Non-pigmented ciliary epithelial cell (primary cell): ENCODE measurements around the gene NOS1.
A peak's percentile ranks its signal among the peaks of the same experiment; 100 is the strongest.

Experiments
- DNase-seq: peaks from one replicate; pipeline ENCODE4 v3.0.0-alpha.2; 2010; ENCODE audit warnings: low read depth

Gene NOS1

DNA sequence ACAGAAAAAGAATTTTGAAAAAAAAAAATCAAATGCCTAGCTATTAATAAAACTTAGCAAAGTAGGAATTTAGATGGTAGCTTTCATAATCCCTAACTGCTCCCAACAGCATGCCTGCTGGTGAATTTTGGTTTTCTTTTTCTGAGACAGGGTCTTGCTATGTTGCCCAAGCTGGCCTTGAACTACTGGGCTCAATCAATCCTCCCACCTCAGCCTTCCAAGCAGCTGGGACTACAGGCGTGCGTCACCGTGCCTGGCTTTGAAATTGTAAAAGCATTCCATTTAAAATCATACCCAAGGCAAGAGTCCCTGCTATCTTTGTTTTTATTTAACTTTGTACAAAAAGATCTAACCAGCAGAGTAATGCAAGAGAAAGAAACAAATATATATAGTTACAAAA is 191.9 kb downstream of the NOS1 start:
- no peak for DNase-seq

DNA sequence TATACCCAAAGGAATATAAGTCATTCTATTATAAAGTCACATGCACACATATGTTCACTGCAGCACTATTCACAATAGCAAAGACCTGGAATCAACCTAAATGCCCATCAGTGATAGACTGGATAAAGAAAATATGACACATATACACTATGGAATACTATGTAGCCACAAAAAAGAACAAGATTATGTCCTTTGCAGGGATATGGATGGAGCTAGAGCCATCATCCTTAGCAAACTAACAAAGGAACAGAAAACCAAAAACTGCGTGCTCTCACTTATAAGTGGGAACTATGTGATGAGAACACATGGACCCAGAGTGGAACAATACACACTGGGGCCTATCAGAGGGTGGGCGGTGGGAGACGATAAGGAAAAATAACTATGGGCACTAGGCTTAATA is 192.4 kb downstream of the NOS1 start:
- DNase-seq, result no peak

DNA sequence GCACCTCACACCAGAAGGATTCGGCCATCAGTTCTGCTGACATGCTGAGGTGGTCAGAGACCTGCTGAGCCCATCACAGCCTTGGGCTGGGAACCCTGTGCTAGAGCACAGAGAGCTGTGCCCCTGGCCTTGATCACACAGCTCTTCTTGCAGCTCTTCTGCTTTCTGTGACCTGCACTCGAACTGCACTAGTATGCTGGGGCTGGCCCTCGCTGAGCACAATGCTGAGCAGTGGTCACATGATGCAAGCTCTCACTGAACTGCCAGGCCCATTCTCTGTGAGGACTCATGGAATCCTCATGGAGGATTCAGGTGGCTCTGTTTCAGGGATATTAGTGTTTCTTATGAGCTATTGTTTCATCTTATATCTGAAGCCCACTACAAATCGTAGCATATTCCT is 193.7 kb downstream of the NOS1 start:
- no peak for DNase-seq

DNA sequence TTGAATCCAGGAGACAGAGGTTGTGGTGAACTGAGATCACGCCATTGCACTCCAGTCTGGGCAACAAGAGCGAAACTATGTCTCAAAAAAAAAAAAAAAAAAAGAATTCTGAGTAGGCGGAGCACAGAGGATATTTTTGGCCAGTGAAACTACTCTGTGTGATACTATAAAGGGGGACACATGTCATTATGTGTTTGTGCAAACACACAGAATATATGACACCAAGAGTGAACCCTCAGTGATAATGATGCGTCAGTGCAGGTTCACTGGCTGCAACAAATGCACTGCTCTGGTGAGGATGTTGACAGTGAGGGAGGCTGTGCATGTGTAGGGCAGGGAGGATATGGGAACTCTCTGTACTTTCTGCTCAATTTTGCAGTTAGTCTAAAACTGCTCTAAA is 195.3 kb downstream of the NOS1 start:
- DNase-seq, result no peak

DNA sequence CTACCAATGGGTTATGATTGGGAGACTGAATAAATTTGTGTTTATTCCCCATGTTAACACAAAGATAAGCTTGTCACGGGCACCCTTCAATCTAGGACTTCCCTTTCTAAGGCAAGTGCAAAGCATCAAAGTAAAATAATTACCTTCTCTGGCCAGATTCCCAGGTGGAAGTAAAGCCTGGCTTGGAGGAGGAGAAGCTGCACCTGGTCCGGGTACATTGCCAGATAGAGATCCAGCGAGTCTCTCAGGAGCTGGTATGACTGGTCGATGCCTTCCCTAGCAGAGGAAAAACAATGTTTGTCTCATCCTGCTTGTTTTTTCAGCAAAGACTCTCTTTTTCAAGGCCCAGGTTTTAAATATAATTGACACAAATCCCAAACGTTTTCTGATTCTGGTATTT is 196.1 kb downstream of the NOS1 start:
- DNase-seq, result no peak

DNA sequence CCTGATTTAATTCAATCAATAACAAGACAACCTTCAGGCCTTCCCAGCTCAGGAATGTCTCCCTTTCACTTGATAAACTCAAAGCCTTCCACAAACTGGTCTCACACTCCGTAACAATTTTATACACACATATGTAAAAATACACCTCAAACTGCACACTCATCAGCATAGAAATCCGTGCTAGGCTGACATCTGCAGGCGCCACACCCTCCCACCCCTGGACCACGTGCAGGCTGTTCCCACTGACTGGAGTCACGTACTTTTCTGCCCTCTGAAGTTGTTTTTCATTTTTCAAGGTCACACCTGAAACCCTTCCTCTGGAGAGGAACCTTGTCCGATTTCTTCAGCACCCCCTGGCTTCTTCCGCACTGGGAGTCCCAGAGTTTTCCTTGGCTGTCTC is 198.8 kb downstream of the NOS1 start:
- DNase-seq, result no peak

DNA sequence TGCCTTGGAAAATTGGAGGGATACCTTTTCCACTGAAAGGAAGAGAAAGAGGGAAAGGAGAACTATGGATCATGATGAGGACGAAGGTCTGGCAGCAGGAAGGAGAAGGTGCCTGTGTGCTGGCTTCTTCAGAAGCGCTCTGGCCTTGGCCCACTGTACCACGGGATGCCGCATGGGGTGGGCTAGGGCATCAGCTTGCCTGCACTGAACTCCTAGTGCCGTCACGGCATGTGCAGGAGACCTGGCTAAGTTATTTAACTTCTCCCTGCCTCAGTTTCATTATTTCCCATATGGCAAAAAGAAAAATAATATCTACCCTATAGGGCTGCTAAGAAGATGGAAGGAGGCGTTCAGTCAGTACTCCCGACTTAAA is 199.3 kb downstream of the NOS1 start:
- no peak for DNase-seq

DNA sequence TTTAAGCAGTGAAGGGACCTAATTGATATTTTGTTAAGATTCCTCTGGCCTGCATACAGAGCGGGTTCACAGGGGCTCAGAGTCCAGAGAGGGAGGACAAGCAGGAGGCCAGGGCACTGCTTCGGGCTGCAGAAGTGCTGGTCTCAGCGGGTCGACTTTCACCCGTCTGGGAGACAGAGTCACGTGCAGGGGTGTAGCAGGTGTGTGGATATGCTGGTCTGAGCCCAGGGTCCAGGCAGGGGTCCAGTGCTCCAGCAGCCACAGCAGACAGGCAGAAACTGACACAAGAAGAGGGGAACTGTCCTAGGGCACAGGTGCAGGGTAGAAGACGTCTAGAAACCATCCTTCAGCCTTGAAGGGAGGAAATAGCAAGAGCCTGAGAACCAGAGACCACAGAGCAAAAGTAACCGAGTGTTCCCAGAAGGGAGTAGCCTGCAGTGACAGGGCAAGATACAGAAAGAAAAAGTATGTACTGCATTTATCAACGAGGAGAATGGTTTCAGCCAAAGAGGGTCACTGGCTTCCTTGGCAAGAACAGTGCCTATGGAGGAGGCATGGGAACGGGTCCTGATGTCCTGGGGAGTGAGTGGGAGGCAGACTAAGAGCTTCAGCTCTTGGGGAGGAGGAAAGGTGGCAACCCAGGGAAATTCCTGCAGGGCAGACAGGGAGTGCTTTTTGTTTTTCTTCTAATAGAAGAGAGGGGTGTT is 199.8 kb downstream of the NOS1 start:
- no peak for DNase-seq

DNA sequence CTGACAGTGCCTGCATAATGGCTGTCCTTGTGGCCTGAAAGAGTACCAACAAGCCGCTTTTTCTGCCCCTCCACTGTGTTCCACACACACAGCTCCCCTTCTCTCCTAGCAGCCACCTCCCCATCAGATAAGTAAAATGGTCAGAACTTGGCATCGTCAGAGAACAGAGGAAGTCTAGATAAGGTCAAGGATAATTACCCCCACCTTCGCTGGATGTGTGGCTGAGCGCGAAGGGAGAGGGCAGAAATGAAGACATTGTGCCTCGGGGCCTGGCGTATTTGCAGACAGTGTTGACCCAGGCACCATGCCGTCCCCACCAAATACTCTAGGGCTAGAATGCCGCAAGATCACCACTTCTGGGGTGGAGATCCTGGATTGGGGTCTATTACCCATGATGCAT is 201.8 kb downstream of the NOS1 start:
- DNase-seq, result no peak

DNA sequence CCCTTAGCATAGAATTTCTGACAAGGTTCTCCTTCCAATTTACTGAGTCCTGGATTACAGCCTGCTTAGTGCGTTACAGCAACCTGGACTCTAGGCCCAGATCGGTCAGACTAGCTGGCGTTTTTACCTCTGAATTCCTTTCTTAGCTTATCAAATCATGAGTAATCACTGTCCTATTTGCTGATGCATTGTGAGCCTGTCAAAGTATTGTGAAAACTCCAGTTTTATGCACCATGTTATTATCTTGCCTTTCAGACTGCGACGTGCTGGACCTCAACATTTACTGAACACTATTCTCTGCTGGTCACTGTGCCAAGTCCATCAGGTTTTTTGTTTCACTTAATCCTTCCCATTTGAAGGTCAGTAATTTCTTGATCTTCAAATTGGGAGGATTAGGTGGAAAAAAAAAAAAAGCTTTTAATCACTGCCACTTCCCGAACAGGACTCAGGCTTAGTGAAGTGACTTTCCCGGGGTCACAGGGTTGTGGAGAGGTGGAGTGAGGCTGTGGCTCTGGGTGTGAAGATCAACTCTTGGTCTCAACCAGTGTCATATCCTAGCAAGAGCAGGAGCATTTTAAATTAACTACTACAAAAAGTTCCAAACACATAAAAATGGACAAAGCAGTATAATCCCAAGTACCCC is 202.4 kb downstream of the NOS1 start:
- peak; percentile 32 for DNase-seq
